ENCODE measurements around the gene GMDS. TPM values are rescaled to one million over a fixed set of nuclear protein-coding genes. Genes with fewer than 3 reads are reported as not detected.

The GMDS gene
- total RNA-seq, 1 donor from 2014 or later: 7.8 TPM

GRCh38 chr6:2042956-2043648 is 202.3 kb downstream of the GMDS start:
- Histone ChIP-seq H3K27me3 (ENCODE audit: control insufficient read depth in 3 of 3, insufficient read depth in 3 of 3, low read length in 3 of 3) (no peaks in the 10 kb centered on the region), H3K36me3 (ENCODE audit: control insufficient read depth in 3 of 3, insufficient read depth in 3 of 3, low read length in 3 of 3) (no peaks in the 10 kb centered on the region), H3K4me1 (ENCODE audit: control insufficient read depth in 3 of 3, insufficient read depth in 3 of 3, low read length in 3 of 3) (no peaks in the 10 kb centered on the region), H3K4me3 (ENCODE audit: low read length in 3 of 3) (no peak overlapping the region), H3K9me3 (ENCODE audit: control insufficient read depth in 3 of 3, low read length in 3 of 3) (no peaks in the 10 kb centered on the region), H3K9ac (ENCODE audit: low read depth in 1 of 3, low read length in 3 of 3) (no peak overlapping the region), H3K27ac (ENCODE audit: low read depth, low read length) (no peak overlapping the region)

GRCh38 chr6:2038092-2038491 is 207.3 kb downstream of the GMDS start:
- Histone ChIP-seq H3K4me3 (ENCODE audit: low read length in 3 of 3) (no peak overlapping the region), H3K36me3 (ENCODE audit: control insufficient read depth in 3 of 3, insufficient read depth in 3 of 3, low read length in 3 of 3) (no peaks in the 10 kb centered on the region), H3K9me3 (ENCODE audit: control insufficient read depth in 3 of 3, low read length in 3 of 3) (no peaks in the 10 kb centered on the region), H3K27ac (ENCODE audit: low read depth, low read length) (no peak overlapping the region), H3K27me3 (ENCODE audit: control insufficient read depth in 3 of 3, insufficient read depth in 3 of 3, low read length in 3 of 3) (no peaks in the 10 kb centered on the region), H3K4me1 (ENCODE audit: control insufficient read depth in 3 of 3, insufficient read depth in 3 of 3, low read length in 3 of 3) (no peaks in the 10 kb centered on the region), H3K9ac (ENCODE audit: low read depth in 1 of 3, low read length in 3 of 3) (no peak overlapping the region)

- Histone ChIP-seq H3K27ac (ENCODE audit: low read depth, low read length) (no peak overlapping the region), H3K27me3 (ENCODE audit: control insufficient read depth in 3 of 3, insufficient read depth in 3 of 3, low read length in 3 of 3) (no peaks in the 10 kb centered on the region), H3K9me3 (ENCODE audit: control insufficient read depth in 3 of 3, low read length in 3 of 3) (no peaks in the 10 kb centered on the region), H3K9ac (ENCODE audit: low read depth in 1 of 3, low read length in 3 of 3) (no peak overlapping the region), H3K4me3 (ENCODE audit: low read length in 3 of 3) (no peak overlapping the region), H3K36me3 (ENCODE audit: control insufficient read depth in 3 of 3, insufficient read depth in 3 of 3, low read length in 3 of 3) (no peaks in the 10 kb centered on the region), H3K4me1 (ENCODE audit: control insufficient read depth in 3 of 3, insufficient read depth in 3 of 3, low read length in 3 of 3) (no peaks in the 10 kb centered on the region)
Observed at GRCh38 chr6:2037237-2037926, 208.0 kb downstream of the GMDS start.

- Histone ChIP-seq H3K4me1 (ENCODE audit: control insufficient read depth in 3 of 3, insufficient read depth in 3 of 3, low read length in 3 of 3) (no peaks in the 10 kb centered on the region), H3K27ac (ENCODE audit: low read depth, low read length) (no peak overlapping the region)
Observed at GRCh38 chr6:2036710-2037023, 208.7 kb downstream of the GMDS start.

GRCh38 chr6:2035826-2036709 is 209.3 kb downstream of the GMDS start:
- no peak overlapping the region for H3K4me3 ChIP-seq (ENCODE audit: low read length in 3 of 3)
- H3K4me1 ChIP-seq (ENCODE audit: control insufficient read depth in 3 of 3, insufficient read depth in 3 of 3, low read length in 3 of 3): no peaks in the 10 kb centered on the region
- H3K27ac ChIP-seq (ENCODE audit: low read depth, low read length): no peak overlapping the region
- no peaks in the 10 kb centered on the region for H3K27me3 ChIP-seq (ENCODE audit: control insufficient read depth in 3 of 3, insufficient read depth in 3 of 3, low read length in 3 of 3)
- no peaks in the 10 kb centered on the region for H3K36me3 ChIP-seq (ENCODE audit: control insufficient read depth in 3 of 3, insufficient read depth in 3 of 3, low read length in 3 of 3)
- H3K9me3 ChIP-seq (ENCODE audit: control insufficient read depth in 3 of 3, low read length in 3 of 3): no peaks in the 10 kb centered on the region
- no peak overlapping the region for H3K9ac ChIP-seq (ENCODE audit: low read depth in 1 of 3, low read length in 3 of 3)

More at GRCh38 chr6:2036710-2037023, 208.7 kb downstream of the GMDS start:
- Histone ChIP-seq H3K36me3 (ENCODE audit: control insufficient read depth in 3 of 3, insufficient read depth in 3 of 3, low read length in 3 of 3) (no peaks in the 10 kb centered on the region), H3K9me3 (ENCODE audit: control insufficient read depth in 3 of 3, low read length in 3 of 3) (no peaks in the 10 kb centered on the region), H3K9ac (ENCODE audit: low read depth in 1 of 3, low read length in 3 of 3) (no peak overlapping the region), H3K27me3 (ENCODE audit: control insufficient read depth in 3 of 3, insufficient read depth in 3 of 3, low read length in 3 of 3) (no peaks in the 10 kb centered on the region), H3K4me3 (ENCODE audit: low read length in 3 of 3) (no peak overlapping the region)

GRCh38 chr6:2035046-2035445 is 210.4 kb downstream of the GMDS start:
- no peaks in the 10 kb centered on the region for H3K9me3 ChIP-seq (ENCODE audit: control insufficient read depth in 3 of 3, low read length in 3 of 3)
- H3K4me1 ChIP-seq (ENCODE audit: control insufficient read depth in 3 of 3, insufficient read depth in 3 of 3, low read length in 3 of 3): no peaks in the 10 kb centered on the region
- no peaks in the 10 kb centered on the region for H3K36me3 ChIP-seq (ENCODE audit: control insufficient read depth in 3 of 3, insufficient read depth in 3 of 3, low read length in 3 of 3)
- no peak overlapping the region for H3K9ac ChIP-seq (ENCODE audit: low read depth in 1 of 3, low read length in 3 of 3)
- H3K27ac ChIP-seq (ENCODE audit: low read depth, low read length): no peak overlapping the region
- no peaks in the 10 kb centered on the region for H3K27me3 ChIP-seq (ENCODE audit: control insufficient read depth in 3 of 3, insufficient read depth in 3 of 3, low read length in 3 of 3)
- no peak overlapping the region for H3K4me3 ChIP-seq (ENCODE audit: low read length in 3 of 3)

GRCh38 chr6:2034256-2034655 is 211.1 kb downstream of the GMDS start:
- H3K27me3 ChIP-seq (ENCODE audit: control insufficient read depth in 3 of 3, insufficient read depth in 3 of 3, low read length in 3 of 3): no peaks in the 10 kb centered on the region
- H3K4me1 ChIP-seq (ENCODE audit: control insufficient read depth in 3 of 3, insufficient read depth in 3 of 3, low read length in 3 of 3): no peaks in the 10 kb centered on the region
- H3K9ac ChIP-seq (ENCODE audit: low read depth in 1 of 3, low read length in 3 of 3): no peak overlapping the region
- no peak overlapping the region for H3K27ac ChIP-seq (ENCODE audit: low read depth, low read length)
- no peak overlapping the region for H3K4me3 ChIP-seq (ENCODE audit: low read length in 3 of 3)
- H3K9me3 ChIP-seq (ENCODE audit: control insufficient read depth in 3 of 3, low read length in 3 of 3): no peaks in the 10 kb centered on the region
- H3K36me3 ChIP-seq (ENCODE audit: control insufficient read depth in 3 of 3, insufficient read depth in 3 of 3, low read length in 3 of 3): no peaks in the 10 kb centered on the region

GRCh38 chr6:2033544-2033943 is 211.9 kb downstream of the GMDS start:
- Histone ChIP-seq H3K9ac (ENCODE audit: low read depth in 1 of 3, low read length in 3 of 3) (no peak overlapping the region), H3K36me3 (ENCODE audit: control insufficient read depth in 3 of 3, insufficient read depth in 3 of 3, low read length in 3 of 3) (no peaks in the 10 kb centered on the region), H3K4me1 (ENCODE audit: control insufficient read depth in 3 of 3, insufficient read depth in 3 of 3, low read length in 3 of 3) (no peaks in the 10 kb centered on the region), H3K27ac (ENCODE audit: low read depth, low read length) (no peak overlapping the region), H3K4me3 (ENCODE audit: low read length in 3 of 3) (no peak overlapping the region), H3K27me3 (ENCODE audit: control insufficient read depth in 3 of 3, insufficient read depth in 3 of 3, low read length in 3 of 3) (no peaks in the 10 kb centered on the region), H3K9me3 (ENCODE audit: control insufficient read depth in 3 of 3, low read length in 3 of 3) (no peaks in the 10 kb centered on the region)

GRCh38 chr6:2030682-2031244 is 214.6 kb downstream of the GMDS start:
- H3K27me3 ChIP-seq (ENCODE audit: control insufficient read depth in 3 of 3, insufficient read depth in 3 of 3, low read length in 3 of 3): no peaks in the 10 kb centered on the region
- H3K9me3 ChIP-seq (ENCODE audit: control insufficient read depth in 3 of 3, low read length in 3 of 3): no peaks in the 10 kb centered on the region
- H3K27ac ChIP-seq (ENCODE audit: low read depth, low read length): no peak overlapping the region
- H3K9ac ChIP-seq (ENCODE audit: low read depth in 1 of 3, low read length in 3 of 3): no peak overlapping the region
- H3K4me1 ChIP-seq (ENCODE audit: control insufficient read depth in 3 of 3, insufficient read depth in 3 of 3, low read length in 3 of 3): no peaks in the 10 kb centered on the region
- H3K4me3 ChIP-seq (ENCODE audit: low read length in 3 of 3): no peak overlapping the region
- no peaks in the 10 kb centered on the region for H3K36me3 ChIP-seq (ENCODE audit: control insufficient read depth in 3 of 3, insufficient read depth in 3 of 3, low read length in 3 of 3)

- Histone ChIP-seq H3K27ac (ENCODE audit: low read depth, low read length) (no peak overlapping the region), H3K4me3 (ENCODE audit: low read length in 3 of 3) (no peak overlapping the region), H3K9me3 (ENCODE audit: control insufficient read depth in 3 of 3, low read length in 3 of 3) (no peaks in the 10 kb centered on the region), H3K9ac (ENCODE audit: low read depth in 1 of 3, low read length in 3 of 3) (no peak overlapping the region), H3K36me3 (ENCODE audit: control insufficient read depth in 3 of 3, insufficient read depth in 3 of 3, low read length in 3 of 3) (no peaks in the 10 kb centered on the region), H3K27me3 (ENCODE audit: control insufficient read depth in 3 of 3, insufficient read depth in 3 of 3, low read length in 3 of 3) (no peaks in the 10 kb centered on the region), H3K4me1 (ENCODE audit: control insufficient read depth in 3 of 3, insufficient read depth in 3 of 3, low read length in 3 of 3) (no peaks in the 10 kb centered on the region)
Observed at GRCh38 chr6:2029952-2030351, 215.5 kb downstream of the GMDS start.

Measured in skeletal muscle tissue (tissue), 4 donors.